Effector memory CD4-positive, alpha-beta T cell (primary cell): ENCODE data around the gene C1QBP.

Experiments
- DNase-seq, 3 donors: peaks; one replicate each; pipeline ENCODE4 v3.0.0-alpha.2; 2020
- H3K27ac ChIP-seq: 2 replicates; pipeline ENCODE4 v1.7.0; 2013; ENCODE audit warnings: mild to moderate bottlenecking, low read length, moderate library complexity; ENCODE audit not compliant: insufficient read depth, poor library complexity, severe bottlenecking
- H3K27me3 ChIP-seq: replicated peaks from 2 replicates; pipeline ENCODE4 v1.7.0; 2013; ENCODE audit warnings: mild to moderate bottlenecking, low read length; ENCODE audit not compliant: insufficient read depth, control insufficient read depth, poor library complexity, severe bottlenecking
- H3K36me3 ChIP-seq: 2 replicates; pipeline ENCODE4 v1.7.0; 2013; ENCODE audit warnings: mild to moderate bottlenecking, low read length, moderate library complexity; ENCODE audit not compliant: control insufficient read depth, insufficient read depth
- H3K4me1 ChIP-seq: 2 replicates; pipeline ENCODE4 v1.7.0; 2013; ENCODE audit warnings: low read length, mild to moderate bottlenecking; ENCODE audit not compliant: control insufficient read depth, insufficient read depth, poor library complexity, severe bottlenecking
- H3K4me3 ChIP-seq: 2 replicates; pipeline ENCODE4 v1.7.0; 2013; ENCODE audit warnings: low read length, low read depth, mild to moderate bottlenecking; ENCODE audit not compliant: insufficient read depth, poor library complexity, severe bottlenecking
- H3K9me3 ChIP-seq: 2 replicates; pipeline ENCODE4 v1.7.0; 2013; ENCODE audit warnings: mild to moderate bottlenecking, low read length, moderate library complexity; ENCODE audit not compliant: control insufficient read depth

Gene C1QBP

GRCh38 chr17:5419356-5419958, 19.5 kb downstream of the C1QBP start, which contains the start of gene NUP88:
NUP88 (minus strand) TSS chr17:5419662; CDS start chr17:5419650, 12 bp downstream.
- no peaks in the 10 kb centered on the region for H3K27me3 ChIP-seq
- H3K27ac ChIP-seq = peak within 1 kb of the TSS; percentile 94
- H3K4me3 ChIP-seq = peak within 1 kb of the TSS; percentile 78
- peaks cover 6% of the 10 kb centered on the region for H3K4me1 ChIP-seq
- H3K36me3 ChIP-seq = peaks cover 46% of the 10 kb centered on the region
- H3K9me3 ChIP-seq = no peaks in the 10 kb centered on the region
- DNase-seq = peak; percentile 93 to 95 (median 93)

DNA sequence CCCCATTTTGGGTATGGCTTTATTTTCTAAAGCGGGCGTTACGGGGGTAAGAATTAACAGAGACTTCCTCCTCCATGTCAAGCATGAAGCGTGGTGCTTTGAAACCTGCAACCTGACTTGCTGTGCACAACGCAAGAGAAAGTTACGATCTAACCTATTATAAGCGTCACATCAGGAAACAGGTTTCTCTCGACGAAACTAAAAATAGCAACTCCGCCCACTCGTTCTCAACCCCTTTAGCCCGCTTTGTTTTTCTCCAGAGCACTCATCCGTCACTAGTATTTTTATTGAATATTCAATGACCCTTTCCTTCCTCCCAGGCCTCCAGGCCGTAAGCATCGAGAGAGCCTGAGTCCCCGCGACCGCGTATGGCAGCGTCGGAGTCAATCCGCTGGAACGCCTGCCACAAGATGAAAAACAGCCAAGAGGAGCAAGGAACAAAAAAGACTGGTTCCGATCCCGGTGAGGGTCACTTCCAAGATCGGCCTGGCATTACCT, 20.0 kb downstream of the C1QBP start:
- Histone ChIP-seq H3K36me3 (peaks cover 47% of the 10 kb centered on the region), H3K4me1 (peaks cover 6% of the 10 kb centered on the region), H3K27ac (peak overlapping the region; percentile 94), H3K9me3 (no peaks in the 10 kb centered on the region), H3K27me3 (no peaks in the 10 kb centered on the region), H3K4me3 (peak overlapping the region; percentile 78)
- DNase-seq = peak; percentile 31 to 57 (median 49)

DNA sequence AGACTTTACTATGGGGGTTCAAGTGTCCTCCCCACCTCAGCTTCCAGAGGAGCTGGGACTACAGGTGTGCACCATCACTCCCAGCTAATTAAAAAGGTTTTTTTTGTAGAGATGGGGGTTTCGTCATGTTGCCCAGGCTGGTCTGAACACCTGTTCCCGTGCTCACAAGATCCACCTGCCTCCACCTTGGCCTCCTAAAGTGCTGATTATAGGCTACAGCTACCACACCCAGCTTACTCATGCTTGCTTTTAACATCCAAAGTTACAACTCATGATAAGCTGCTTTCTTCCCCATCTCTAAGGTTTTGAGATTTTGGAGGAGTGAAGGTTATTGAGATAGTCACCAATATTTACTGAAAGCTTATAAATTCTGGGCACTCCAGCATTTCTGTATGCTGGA, 22.1 kb downstream of the C1QBP start:
- Histone ChIP-seq H3K27ac (no peak overlapping the region), H3K9me3 (no peaks in the 10 kb centered on the region), H3K36me3 (peaks cover 52% of the 10 kb centered on the region), H3K4me3 (no peak overlapping the region), H3K27me3 (no peaks in the 10 kb centered on the region), H3K4me1 (peaks cover 6% of the 10 kb centered on the region)
- DNase-seq = no peak

- Histone ChIP-seq H3K4me1 (no peaks in the 10 kb centered on the region), H3K4me3 (no peak overlapping the region), H3K27me3 (no peaks in the 10 kb centered on the region), H3K27ac (no peak overlapping the region), H3K9me3 (no peaks in the 10 kb centered on the region), H3K36me3 (peaks cover 68% of the 10 kb centered on the region)
- no peak for DNase-seq
Measured at GRCh38 chr17:5413682-5414081, 25.3 kb downstream of the C1QBP start.

GRCh38 chr17:5410594-5411272, 28.2 kb downstream of the C1QBP start:
- no peak for DNase-seq
- Histone ChIP-seq H3K4me1 (no peaks in the 10 kb centered on the region), H3K4me3 (no peak overlapping the region), H3K27ac (no peak overlapping the region), H3K36me3 (peaks cover 85% of the 10 kb centered on the region), H3K9me3 (no peaks in the 10 kb centered on the region), H3K27me3 (no peaks in the 10 kb centered on the region)

DNA sequence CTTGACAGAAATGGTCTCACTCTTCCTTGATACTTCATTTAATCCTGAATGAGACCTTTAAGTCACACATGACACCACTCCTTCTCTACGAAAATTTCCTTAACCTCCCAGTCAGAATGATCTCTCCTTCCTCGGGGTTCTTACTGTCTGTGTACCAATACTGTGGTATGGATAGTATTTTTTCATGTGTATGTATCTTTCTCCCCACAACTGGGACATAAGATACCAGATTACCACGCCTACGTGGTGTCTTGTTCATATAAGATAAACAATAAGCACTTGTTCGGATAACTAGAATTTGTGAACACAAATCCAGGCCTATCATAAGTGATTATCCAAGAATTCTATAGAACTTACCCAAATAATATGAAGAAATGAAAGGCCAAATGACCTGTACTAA, 30.8 kb downstream of the C1QBP start:
- H3K36me3 ChIP-seq = peaks cover 84% of the 10 kb centered on the region
- no peaks in the 10 kb centered on the region for H3K9me3 ChIP-seq
- DNase-seq = no peak
- H3K4me3 ChIP-seq = no peak overlapping the region
- no peak overlapping the region for H3K27ac ChIP-seq
- no peaks in the 10 kb centered on the region for H3K27me3 ChIP-seq
- no peaks in the 10 kb centered on the region for H3K4me1 ChIP-seq

DNA sequence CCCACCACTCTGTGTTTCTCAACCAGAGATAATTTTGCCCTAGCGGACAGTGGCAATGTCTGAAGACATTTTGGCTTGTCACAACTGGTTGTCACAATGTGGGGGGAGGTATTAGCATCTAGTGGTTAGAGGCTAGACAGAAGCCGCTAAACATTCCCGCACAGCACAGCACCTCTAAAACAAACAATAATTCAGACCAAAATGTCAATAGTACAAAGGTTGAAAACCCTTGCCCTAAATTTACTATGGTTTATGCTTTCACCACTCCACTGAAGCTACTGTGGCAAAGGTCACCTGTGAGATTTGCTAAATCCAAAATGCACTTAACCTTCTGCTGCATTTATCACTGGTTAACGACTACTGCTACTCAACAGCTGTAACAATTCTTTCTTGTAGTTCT, 33.6 kb downstream of the C1QBP start:
- no peak overlapping the region for H3K4me3 ChIP-seq
- peaks cover 78% of the 10 kb centered on the region for H3K36me3 ChIP-seq
- DNase-seq = no peak
- H3K27me3 ChIP-seq = no peaks in the 10 kb centered on the region
- H3K9me3 ChIP-seq = no peaks in the 10 kb centered on the region
- H3K27ac ChIP-seq = no peak overlapping the region
- no peaks in the 10 kb centered on the region for H3K4me1 ChIP-seq

GRCh38 chr17:5399767-5400166, 39.2 kb downstream of the C1QBP start:
- DNase-seq = no peak
- peaks cover 60% of the 10 kb centered on the region for H3K36me3 ChIP-seq
- H3K9me3 ChIP-seq = no peaks in the 10 kb centered on the region
- no peaks in the 10 kb centered on the region for H3K27me3 ChIP-seq
- no peak overlapping the region for H3K27ac ChIP-seq
- no peaks in the 10 kb centered on the region for H3K4me1 ChIP-seq
- H3K4me3 ChIP-seq = no peak overlapping the region

GRCh38 chr17:5396612-5397011, 42.3 kb downstream of the C1QBP start:
- H3K27ac ChIP-seq = no peak overlapping the region
- no peaks in the 10 kb centered on the region for H3K27me3 ChIP-seq
- no peaks in the 10 kb centered on the region for H3K9me3 ChIP-seq
- no peak for DNase-seq
- H3K36me3 ChIP-seq = peaks cover 66% of the 10 kb centered on the region
- H3K4me1 ChIP-seq = no peaks in the 10 kb centered on the region
- no peak overlapping the region for H3K4me3 ChIP-seq

DNA sequence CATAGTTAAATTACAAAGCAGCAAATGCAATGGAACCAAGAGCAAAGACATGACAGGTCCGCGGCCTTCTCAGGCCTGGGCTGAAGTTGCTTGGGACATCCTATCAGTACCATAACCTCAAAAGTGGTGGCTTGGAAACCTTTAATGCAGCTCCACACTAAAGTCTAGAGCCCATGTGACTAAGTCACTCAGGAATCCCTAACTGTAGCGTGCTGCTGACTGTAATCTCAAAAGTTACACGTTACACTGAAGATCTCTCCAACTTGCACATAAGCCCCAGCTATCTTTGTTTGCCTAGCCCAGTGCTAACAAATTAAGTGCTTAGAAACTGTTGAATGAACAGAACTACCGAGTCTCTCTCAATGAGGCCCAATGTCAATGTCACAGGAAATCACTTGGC, 47.3 kb downstream of the C1QBP start:
- H3K27ac ChIP-seq = no peak overlapping the region

More for the DNA sequence above, 47.3 kb downstream of the C1QBP start:
- Histone ChIP-seq H3K9me3 (no peaks in the 10 kb centered on the region), H3K4me1 (no peaks in the 10 kb centered on the region), H3K27me3 (no peaks in the 10 kb centered on the region), H3K4me3 (no peak overlapping the region), H3K36me3 (peaks cover 72% of the 10 kb centered on the region)
- no peak for DNase-seq
